Upper lobe of left lung (tissue), 6 donors: ENCODE data around the gene COL27A1. TPM values are rescaled to one million over a fixed set of nuclear protein-coding genes. Genes with fewer than 3 reads are reported as not detected.
A peak's percentile ranks its signal among the peaks of the same experiment; 100 is the strongest.

Source experiments
- ATAC-seq, 2 donors: fragments of 200-7000 bp; cut with Tn5 transposase; one replicate each; pipeline ENCODE4 v1.9.1; 2022; ENCODE audit warnings: mild to moderate bottlenecking in 2 of 2, moderate library complexity in 2 of 2; ENCODE audit not compliant: low FRiP score in 2 of 2
- DNase-seq, 2 donors: peaks; one replicate each; pipeline ENCODE4 v3.0.0-alpha.2; 2019 to 2020
- H3K27ac ChIP-seq, 4 donors: fragments of 200-600 bp; sonication (generic); one replicate each; pipeline ENCODE4 v1.5.1; 2016 to 2019
- H3K27me3 ChIP-seq, 4 donors: fragments of 200-600 bp; sonication (generic); one replicate each; pipeline ENCODE4 v1.5.1; 2017 to 2019
- H3K36me3 ChIP-seq, 4 donors: fragments of 200-600 bp; sonication (generic); one replicate each; pipeline ENCODE4 v1.5.1; 2016 to 2019
- H3K4me1 ChIP-seq, 4 donors: fragments of 200-600 bp; sonication (generic); one replicate each; pipeline ENCODE4 v1.5.1; 2018 to 2019
- H3K4me3 ChIP-seq, 4 donors: fragments of 200-600 bp; sonication (generic); one replicate each; pipeline ENCODE4 v1.5.1; 2017 to 2019; ENCODE audit warnings: mild to moderate bottlenecking in 2 of 4, moderate library complexity in 1 of 4
- H3K9me3 ChIP-seq, 4 donors: fragments of 200-600 bp; sonication (generic); one replicate each; pipeline ENCODE4 v1.5.1; 2018 to 2019
- CTCF ChIP-seq, 6 experiments: fragments of 450-650 bp in 4 of 6; fragments of 200-600 bp in 2 of 6; sonication (generic) in 2 of 6; IDR thresholded peaks; one replicate each; pipeline ENCODE4 v1.5.1; 2016 to 2019; ENCODE audit warnings: antibody characterized with exemption in 6 of 6
- EP300 ChIP-seq, 4 donors: sonication (generic); formaldehyde crosslinking; IDR thresholded peaks; one replicate each; pipeline ENCODE4 v1.5.1; 2017; ENCODE audit warnings: antibody characterized with exemption in 4 of 4, control low read depth in 2 of 4
- POLR2A ChIP-seq, 4 donors: fragments of 450-650 bp; IDR thresholded peaks; one replicate each; pipeline ENCODE4 v1.5.1; 2016 to 2017; ENCODE audit warnings: antibody characterized with exemption in 4 of 4, mild to moderate bottlenecking in 2 of 4
- POLR2AphosphoS5 ChIP-seq, 2 donors: sonication (generic); formaldehyde crosslinking; IDR thresholded peaks; one replicate each; pipeline ENCODE4 v1.5.1; 2017; ENCODE audit warnings: antibody characterized with exemption in 2 of 2
- WGBS, 2 donors: methylation state at CpG; one replicate each; pipeline ENCODE4 v1.1.5; 2017 to 2018; 5-methylcytosine and 5-hydroxymethylcytosine counted together
- total RNA-seq, 6 donors: library from RNA; depleted of rRNA in 4 of 6; stranded (reverse); fragments of >200 nt in 4 of 6; gene quantifications; one replicate each; pipeline versions ENCODE4 v1.1.0 to v1.2.1, GENCODE V29; 2016 to 2021
- donor health status: DM: no; HTN: no; CAD: no; lungs with moderate emphysema.
- donor health status: DM: no; HTN: yes; CAD: no; lungs with severe emphysema.

COL27A1 gene
- total RNA-seq, 6 donors from 2014 or later, result 4.0 to 55.5 (median 9.2) TPM

GRCh38 chr9:114207034-114207810, 51.9 kb downstream of the COL27A1 start:
- Histone ChIP-seq H3K27me3 (no peaks in the 10 kb centered on the region), H3K9me3 (no peaks in the 10 kb centered on the region), H3K4me3 (no peak overlapping the region), H3K36me3 (no peaks in the 10 kb centered on the region), H3K4me1 (peaks cover 0 to 14% (median 2%) of the 10 kb centered on the region in 4 donors), H3K27ac (peak overlapping the region in 1 of 4 donors; percentile 39)
- DNase-seq (no peak), ATAC-seq (no peak)
- 59 to 83% methylated on average over 8 to 9 of the region's 9 CpGs for WGBS, 2 donors
- no peak for TF ChIP-seq CTCF (IDR thresholded peaks at IDR 0.05)
- TF ChIP-seq EP300 (IDR thresholded peaks at IDR 0.05), result no peak
- no peak for TF ChIP-seq POLR2AphosphoS5 (IDR thresholded peaks at IDR 0.05)
- TF ChIP-seq POLR2A (IDR thresholded peaks at IDR 0.05), result no peak

- no peak for ATAC-seq
- WGBS, 2 donors, result 88 to 92% methylated on average over 6 of the region's 6 CpGs
- H3K9me3 ChIP-seq, result no peaks in the 10 kb centered on the region
- H3K36me3 ChIP-seq, result no peaks in the 10 kb centered on the region
- TF ChIP-seq POLR2A (IDR thresholded peaks at IDR 0.05), result no peak
- TF ChIP-seq CTCF (IDR thresholded peaks at IDR 0.05), result no peak
- no peak for TF ChIP-seq EP300 (IDR thresholded peaks at IDR 0.05)
- TF ChIP-seq POLR2AphosphoS5 (IDR thresholded peaks at IDR 0.05), result no peak
- DNase-seq, result no peak
- peaks cover 0 to 11% (median 2%) of the 10 kb centered on the region in 4 donors for H3K4me1 ChIP-seq
- H3K27me3 ChIP-seq, result no peaks in the 10 kb centered on the region
- no peak overlapping the region for H3K27ac ChIP-seq
- H3K4me3 ChIP-seq, result no peak overlapping the region
Measured at GRCh38 chr9:114207845-114208244, 52.5 kb downstream of the COL27A1 start.

DNA sequence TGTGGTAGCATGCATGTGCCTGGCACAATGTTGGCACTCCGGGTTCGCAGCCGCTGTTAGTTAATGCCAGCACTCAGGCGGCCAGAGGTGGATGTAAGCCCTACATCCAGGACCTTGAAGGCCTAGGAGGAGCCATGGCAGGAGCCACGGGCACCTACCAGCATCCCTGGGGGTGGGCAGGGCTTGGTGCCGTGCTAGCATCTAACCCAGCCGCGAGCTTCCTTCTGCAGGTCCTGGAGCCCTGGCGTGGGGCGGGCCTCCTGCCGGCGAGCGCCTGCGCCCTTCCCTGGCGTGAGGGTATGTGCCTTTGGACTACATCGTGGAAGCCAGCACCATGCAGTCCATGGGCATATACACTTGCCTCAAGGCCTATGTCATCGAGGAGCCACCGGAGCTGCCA, 53.8 kb downstream of the COL27A1 start:
- TF ChIP-seq EP300 (IDR thresholded peaks at IDR 0.05) (no peak), CTCF (IDR thresholded peaks at IDR 0.05) (no peak), POLR2A (IDR thresholded peaks at IDR 0.05) (no peak), POLR2AphosphoS5 (IDR thresholded peaks at IDR 0.05) (no peak)
- no peaks in the 10 kb centered on the region for H3K9me3 ChIP-seq
- no peak for DNase-seq
- 93 to 94% methylated on average over 11 to 18 of the region's 18 CpGs for WGBS, 2 donors
- H3K4me1 ChIP-seq, result peaks cover 0 to 4% (median 0%) of the 10 kb centered on the region in 4 donors
- no peaks in the 10 kb centered on the region for H3K36me3 ChIP-seq
- no peak overlapping the region for H3K27ac ChIP-seq
- H3K4me3 ChIP-seq, result no peak overlapping the region
- ATAC-seq, result no peak
- no peaks in the 10 kb centered on the region for H3K27me3 ChIP-seq

- Histone ChIP-seq H3K4me3 (no peak overlapping the region), H3K27ac (no peak overlapping the region), H3K36me3 (no peaks in the 10 kb centered on the region), H3K4me1 (peaks cover 0 to 4% (median 0%) of the 10 kb centered on the region in 4 donors), H3K27me3 (no peaks in the 10 kb centered on the region), H3K9me3 (no peaks in the 10 kb centered on the region)
- WGBS, 2 donors, result 79 to 89% methylated on average over 4 of the region's 4 CpGs
- no peak for ATAC-seq
- DNase-seq, result no peak
- TF ChIP-seq POLR2A (IDR thresholded peaks at IDR 0.05) (no peak), CTCF (IDR thresholded peaks at IDR 0.05) (no peak), POLR2AphosphoS5 (IDR thresholded peaks at IDR 0.05) (no peak), EP300 (IDR thresholded peaks at IDR 0.05) (no peak)
Measured at GRCh38 chr9:114210136-114210535, 54.8 kb downstream of the COL27A1 start.
